SU-DHL-6 (cell line): ENCODE data around the gene ST7L.
A peak's percentile ranks its signal among the peaks of the same experiment; 100 is the strongest.
"Not testable (repeated sequence)": the region's sequence is repeated elsewhere in the genome, so short reads cannot be mapped to it uniquely, and the experiment has no call there.

Experiments
- H2AFZ ChIP-seq: fragments of 200-600 bp; sonication (generic); 2 replicates; pipeline ENCODE4 v1.6.1; 2014; ENCODE audit warnings: low read depth, mild to moderate bottlenecking, moderate library complexity, mixed read lengths, antibody characterized with exemption, low read length; ENCODE audit not compliant: severe bottlenecking
- H3F3A ChIP-seq: fragments of 200-600 bp; shearing (Covaris generic); 2 replicates; pipeline ENCODE4 v1.6.0; 2016; ENCODE audit warnings: antibody characterized with exemption, mild to moderate bottlenecking; ENCODE audit not compliant: insufficient read depth
- H3K27ac ChIP-seq: fragments of 200-600 bp; sonication (generic); 2 replicates; pipeline ENCODE4 v1.5.1; 2016; ENCODE audit warnings: low read depth, mild to moderate bottlenecking, low read length, moderate library complexity, mixed read lengths
- H3K27me3 ChIP-seq: fragments of 200-600 bp; sonication (generic), shearing (Covaris generic); 2 replicates; pipeline ENCODE4 v1.6.0; 2014; ENCODE audit warnings: mild to moderate bottlenecking, low read length
- H3K36me3 ChIP-seq: fragments of 200-600 bp; sonication (generic); 2 replicates; pipeline ENCODE4 v1.6.1; 2014; ENCODE audit warnings: mild to moderate bottlenecking, low read length, mixed read lengths
- H3K4me2 ChIP-seq: fragments of 300-600, 200-600 bp; shearing (Covaris generic), sonication (generic); 2 replicates; pipeline ENCODE4 v1.6.0; 2014; ENCODE audit warnings: low read length, low read depth, mild to moderate bottlenecking; ENCODE audit not compliant: poor library complexity, severe bottlenecking
- H3K4me3 ChIP-seq: fragments of 200-600 bp; sonication (generic); 2 replicates; pipeline ENCODE4 v1.5.1; 2014; ENCODE audit warnings: antibody characterized with exemption, low read length, mild to moderate bottlenecking, mixed read lengths; ENCODE audit not compliant: insufficient read depth, poor library complexity, severe bottlenecking
- H3K79me2 ChIP-seq: fragments of 200-600 bp; sonication (generic); 2 replicates; pipeline ENCODE4 v1.6.1; 2014; ENCODE audit warnings: mild to moderate bottlenecking, low read length, moderate library complexity; ENCODE audit not compliant: insufficient read depth
- H3K9ac ChIP-seq: fragments of 200-600 bp; sonication (generic); 2 replicates; pipeline ENCODE4 v1.7.0; 2014; ENCODE audit warnings: mild to moderate bottlenecking, low read length
- H3K9me2 ChIP-seq: fragments of 200-600 bp; sonication (generic); replicated peaks from 2 replicates; pipeline ENCODE4 v1.6.1; 2014; ENCODE audit warnings: low read length; ENCODE audit not compliant: insufficient read depth
- H3K9me3 ChIP-seq: fragments of 200-600 bp; sonication (generic); 2 replicates; pipeline ENCODE4 v1.6.1; 2014; ENCODE audit warnings: low read length, mixed read lengths; ENCODE audit not compliant: insufficient read depth
- H4K20me1 ChIP-seq: fragments of 200-600 bp; sonication (generic); 2 replicates; pipeline ENCODE4 v1.6.1; 2014; ENCODE audit warnings: low read depth, mild to moderate bottlenecking, antibody characterized with exemption, low read length, moderate library complexity, mixed read lengths
- EZH2phosphoT487 ChIP-seq: fragments of 200-600 bp; sonication (generic), shearing (Covaris generic); conservative IDR thresholded peaks from 2 replicates; pipeline ENCODE4 v1.6.1; 2018; ENCODE audit warnings: mild to moderate bottlenecking, antibody characterized with exemption, low read length, moderate library complexity, mixed read lengths
- TF ChIP-seq, protein P1 (sequence below): fragments of 200-600 bp; sonication (generic); IDR thresholded peaks from one replicate; pipeline ENCODE4 v1.5.1; 2017; ENCODE audit warnings: antibody characterized with exemption, mild to moderate bottlenecking, low read length, moderate library complexity; ENCODE audit not compliant: insufficient read depth, poor library complexity, severe bottlenecking

The ST7L gene

DNA sequence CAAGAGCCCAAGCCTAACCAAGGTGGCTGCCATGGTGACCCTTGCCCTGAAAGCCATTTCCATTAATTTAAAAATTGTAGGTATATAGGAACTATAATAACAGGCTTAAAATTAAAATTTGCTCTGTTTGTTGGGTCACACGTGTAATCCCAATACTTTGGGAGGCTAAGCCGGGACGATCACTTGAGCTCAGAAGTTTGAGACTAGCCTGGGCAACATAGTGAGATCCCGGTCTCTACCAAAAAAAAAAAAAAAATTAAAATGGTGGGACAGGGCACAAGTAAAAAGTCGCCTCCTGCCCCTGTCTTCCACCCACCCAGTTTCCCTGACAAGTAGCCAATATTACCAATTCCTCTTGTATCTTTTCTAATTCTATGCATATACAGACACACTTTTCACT is 7.3 kb upstream of the ST7L start:
- no peak overlapping the region for H3K27ac ChIP-seq
- H3K36me3 ChIP-seq = peaks cover 16% of the 10 kb centered on the region
- H3K4me2 ChIP-seq = no peak overlapping the region

DNA sequence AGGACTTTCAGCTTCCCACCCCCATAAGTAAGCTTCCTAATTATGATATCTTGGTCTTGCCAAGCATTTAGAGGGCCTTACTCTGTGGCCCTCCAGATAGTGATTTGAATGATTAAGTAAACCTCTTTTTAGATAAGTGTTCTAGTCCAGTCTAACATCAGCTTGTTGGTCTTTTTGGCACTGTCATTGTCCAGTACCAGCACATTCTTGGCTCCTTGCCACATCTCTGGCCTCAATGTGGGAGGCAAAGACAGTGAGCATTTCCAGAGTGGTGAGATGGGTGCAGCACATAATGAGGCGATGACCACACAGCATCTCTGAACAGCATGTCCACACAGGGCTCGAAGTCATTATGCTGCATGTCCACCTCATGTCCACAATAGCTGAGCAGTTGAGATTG is 6.8 kb upstream of the ST7L start:
- H3K9ac ChIP-seq = no peak overlapping the region
- H3F3A ChIP-seq = peaks cover 19% of the 10 kb centered on the region
- no peak for TF ChIP-seq EZH2phosphoT487
- TF ChIP-seq, protein P1, sequence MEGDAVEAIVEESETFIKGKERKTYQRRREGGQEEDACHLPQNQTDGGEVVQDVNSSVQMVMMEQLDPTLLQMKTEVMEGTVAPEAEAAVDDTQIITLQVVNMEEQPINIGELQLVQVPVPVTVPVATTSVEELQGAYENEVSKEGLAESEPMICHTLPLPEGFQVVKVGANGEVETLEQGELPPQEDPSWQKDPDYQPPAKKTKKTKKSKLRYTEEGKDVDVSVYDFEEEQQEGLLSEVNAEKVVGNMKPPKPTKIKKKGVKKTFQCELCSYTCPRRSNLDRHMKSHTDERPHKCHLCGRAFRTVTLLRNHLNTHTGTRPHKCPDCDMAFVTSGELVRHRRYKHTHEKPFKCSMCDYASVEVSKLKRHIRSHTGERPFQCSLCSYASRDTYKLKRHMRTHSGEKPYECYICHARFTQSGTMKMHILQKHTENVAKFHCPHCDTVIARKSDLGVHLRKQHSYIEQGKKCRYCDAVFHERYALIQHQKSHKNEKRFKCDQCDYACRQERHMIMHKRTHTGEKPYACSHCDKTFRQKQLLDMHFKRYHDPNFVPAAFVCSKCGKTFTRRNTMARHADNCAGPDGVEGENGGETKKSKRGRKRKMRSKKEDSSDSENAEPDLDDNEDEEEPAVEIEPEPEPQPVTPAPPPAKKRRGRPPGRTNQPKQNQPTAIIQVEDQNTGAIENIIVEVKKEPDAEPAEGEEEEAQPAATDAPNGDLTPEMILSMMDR = no peak
- no peak overlapping the region for H3K4me3 ChIP-seq
- no peak overlapping the region for H2AFZ ChIP-seq
- peaks cover 14% of the 10 kb centered on the region for H3K36me3 ChIP-seq
- H3K79me2 ChIP-seq = peaks cover 100% of the 10 kb centered on the region
- H4K20me1 ChIP-seq = peaks cover 49% of the 10 kb centered on the region
- H3K4me2 ChIP-seq = no peak overlapping the region
- no peak overlapping the region for H3K27ac ChIP-seq
- no peaks in the 10 kb centered on the region for H3K9me3 ChIP-seq
- H3K27me3 ChIP-seq = no peaks in the 10 kb centered on the region
- H3K9me2 ChIP-seq = no peaks in the 10 kb centered on the region

More for the DNA sequence above, 7.3 kb upstream of the ST7L start:
- H3K27me3 ChIP-seq = no peaks in the 10 kb centered on the region
- H3F3A ChIP-seq = peaks cover 15% of the 10 kb centered on the region
- no peaks in the 10 kb centered on the region for H3K9me3 ChIP-seq
- no peak overlapping the region for H3K9ac ChIP-seq
- no peaks in the 10 kb centered on the region for H3K9me2 ChIP-seq
- no peak overlapping the region for H2AFZ ChIP-seq
- TF ChIP-seq EZH2phosphoT487 = no peak
- TF ChIP-seq, protein P1 = no peak
- H3K4me3 ChIP-seq = no peak overlapping the region
- H4K20me1 ChIP-seq = peaks cover 51% of the 10 kb centered on the region
- peaks cover 100% of the 10 kb centered on the region for H3K79me2 ChIP-seq

DNA sequence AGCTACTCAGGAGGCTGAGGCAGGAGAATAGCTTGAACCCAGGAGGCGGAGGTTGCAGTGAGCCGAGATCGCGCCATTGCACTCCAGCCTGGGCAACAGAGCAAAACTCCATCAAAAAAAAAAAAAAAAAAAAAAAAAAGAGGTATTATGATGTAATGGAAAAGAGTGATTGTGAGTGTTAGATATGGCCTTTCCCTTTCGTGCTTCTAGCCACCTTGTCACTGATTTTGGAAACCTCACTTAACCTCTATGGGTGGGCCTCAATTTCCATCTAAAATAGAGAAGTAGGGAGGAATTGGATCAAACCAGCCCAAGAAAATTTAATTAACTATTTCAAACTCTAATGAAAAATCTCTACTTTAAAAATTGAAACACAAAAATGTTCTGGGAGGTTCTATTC is 5.6 kb upstream of the ST7L start:
- peaks cover 44% of the 10 kb centered on the region for H4K20me1 ChIP-seq

DNA sequence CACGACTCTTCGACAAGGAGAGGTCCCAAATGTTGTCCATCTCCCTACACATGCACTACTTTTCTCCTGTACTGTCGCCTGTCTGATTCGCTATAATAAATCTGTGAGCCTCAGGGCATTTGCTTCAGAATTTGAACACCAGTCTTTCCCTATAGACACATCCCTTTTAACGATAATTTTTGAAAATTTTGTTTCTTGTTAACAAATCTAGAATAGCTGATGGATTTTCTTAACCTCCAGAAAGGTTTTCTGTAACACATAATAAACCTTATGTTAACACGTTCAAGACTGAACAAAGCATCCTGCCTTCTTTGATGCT is 1.4 kb upstream of the ST7L start:
- TF ChIP-seq EZH2phosphoT487 = no peak
- TF ChIP-seq, protein P1 = no peak
- H3K27me3 ChIP-seq = no peaks in the 10 kb centered on the region
- H3K79me2 ChIP-seq = peaks cover 61% of the 10 kb centered on the region
- no peak overlapping the region for H2AFZ ChIP-seq
- H3K9ac ChIP-seq = peak overlapping the region; percentile 96
- H3K36me3 ChIP-seq = peaks cover 10% of the 10 kb centered on the region; the same call in 1 of the 2 replicates
- H3F3A ChIP-seq = peaks cover 57% of the 10 kb centered on the region
- no peaks in the 10 kb centered on the region for H3K9me2 ChIP-seq
- H4K20me1 ChIP-seq = peaks cover 12% of the 10 kb centered on the region; the same call in 1 of the 2 replicates
- H3K4me2 ChIP-seq = peak overlapping the region; percentile 99
- H3K27ac ChIP-seq = peak overlapping the region; percentile 97
- H3K9me3 ChIP-seq = no peaks in the 10 kb centered on the region
- H3K4me3 ChIP-seq = peak overlapping the region; percentile 92

More for the DNA sequence above, 5.6 kb upstream of the ST7L start:
- Histone ChIP-seq H3F3A (peaks cover 28% of the 10 kb centered on the region), H3K79me2 (peaks cover 100% of the 10 kb centered on the region), H3K36me3 (peaks cover 14% of the 10 kb centered on the region)
- H3K4me3 ChIP-seq, H3K4me2 ChIP-seq, H3K9me2 ChIP-seq, H2AFZ ChIP-seq, H3K9ac ChIP-seq, H3K27me3 ChIP-seq, H3K9me3 ChIP-seq, H3K27ac ChIP-seq: not testable (repeated sequence)
